GM23338 (cell line): Measurements from ENCODE around the gene TBC1D14. TPM values are rescaled to one million over a fixed set of nuclear protein-coding genes. Genes with fewer than 3 reads are reported as not detected.

Experiments
- ATAC-seq: fragments of 200-7000 bp; cut with Tn5 transposase; 3 replicates; pipeline ENCODE4 v1.9.1; 2020
- DNase-seq: peaks from one replicate; pipeline ENCODE4 v3.0.0-alpha.2; 2015; ENCODE audit warnings: low spot score
- H2AFZ ChIP-seq: fragments of 200-600 bp; sonication (generic); 2 replicates; pipeline ENCODE4 v1.8.0; 2016; ENCODE audit warnings: antibody characterized with exemption, mild to moderate bottlenecking, moderate library complexity
- H3F3A ChIP-seq: fragments of 200-600 bp; sonication (generic); replicated peaks from 2 replicates; pipeline ENCODE4 v1.8.0; 2017; ENCODE audit warnings: antibody characterized with exemption, mixed run types, low read depth
- H3K27ac ChIP-seq: fragments of 200-600 bp; sonication (generic); 2 replicates; pipeline ENCODE4 v1.6.1; 2016; ENCODE audit warnings: low read depth
- H3K27me3 ChIP-seq: fragments of 200-600 bp; sonication (generic); 2 replicates; pipeline ENCODE4 v1.8.0; 2016; ENCODE audit warnings: mild to moderate bottlenecking, mixed run types, moderate library complexity; ENCODE audit not compliant: insufficient read depth
- H3K36me3 ChIP-seq: fragments of 200-600 bp; sonication (generic); 2 replicates; pipeline ENCODE4 v1.8.0; 2016; ENCODE audit warnings: mild to moderate bottlenecking; ENCODE audit not compliant: insufficient read depth
- H3K4me1 ChIP-seq: fragments of 200-600 bp; sonication (generic); 2 replicates; pipeline ENCODE4 v1.8.0; 2016; ENCODE audit warnings: mild to moderate bottlenecking, moderate library complexity; ENCODE audit not compliant: insufficient read depth
- H3K4me2 ChIP-seq: fragments of 200-600 bp; sonication (generic); 2 replicates; pipeline ENCODE4 v1.7.1; 2017; ENCODE audit warnings: mixed run types
- H3K4me3 ChIP-seq: fragments of 200-600 bp; sonication (generic); 2 replicates; pipeline ENCODE4 v1.6.1; 2016; ENCODE audit warnings: mixed run types
- H3K79me2 ChIP-seq: fragments of 200-600 bp; sonication (generic); replicated peaks from 2 replicates; pipeline ENCODE4 v1.8.0; 2017; ENCODE audit warnings: mild to moderate bottlenecking; ENCODE audit not compliant: insufficient read depth
- H3K9me2 ChIP-seq: fragments of 200-600 bp; sonication (generic); 2 replicates; pipeline ENCODE4 v1.8.0; 2017; ENCODE audit not compliant: insufficient read depth
- H4K20me1 ChIP-seq: fragments of 200-600 bp; sonication (generic); replicated peaks from 2 replicates; pipeline ENCODE4 v1.8.0; 2017; ENCODE audit warnings: mild to moderate bottlenecking; ENCODE audit not compliant: insufficient read depth
- H3K27ac Mint-ChIP-seq: 2 replicates; pipeline ENCODE4 v1.8.0; 2020; ENCODE audit warnings: inconsistent platforms, mild to moderate bottlenecking, moderate library complexity, mixed read lengths
- H3K27me3 Mint-ChIP-seq: 3 replicates; pipeline ENCODE4 v1.8.0; 2022; ENCODE audit warnings: low read depth, mild to moderate bottlenecking, moderate library complexity, mixed read lengths, inconsistent platforms; ENCODE audit not compliant: insufficient read depth, poor library complexity
- H3K36me3 Mint-ChIP-seq: 3 replicates; pipeline ENCODE4 v1.8.0; 2021; ENCODE audit warnings: low read depth, mild to moderate bottlenecking, inconsistent platforms, moderate library complexity, mixed read lengths
- H3K4me1 Mint-ChIP-seq: 3 replicates; pipeline ENCODE4 v1.8.0; 2020; ENCODE audit warnings: mild to moderate bottlenecking, inconsistent platforms, mixed read lengths
- H3K4me3 Mint-ChIP-seq: 3 replicates; pipeline ENCODE4 v1.8.0; 2021; ENCODE audit warnings: moderate library complexity, mild to moderate bottlenecking, inconsistent platforms, mixed read lengths
- H3K9me3 Mint-ChIP-seq: 3 replicates; pipeline ENCODE4 v1.8.0; 2020; ENCODE audit warnings: moderate library complexity, mild to moderate bottlenecking, inconsistent platforms, mixed read lengths
- CREB1 ChIP-seq: fragments of 250-450 bp; sonication (Bioruptor Pico); IDR thresholded peaks from 2 replicates; pipeline ENCODE4 v1.5.0; 2020; ENCODE audit warnings: low read depth, mild to moderate bottlenecking, moderate library complexity
- EZH2 ChIP-seq: fragments of 200-600 bp; sonication (generic); IDR thresholded peaks from one replicate; pipeline ENCODE4 v1.8.0; 2017; ENCODE audit warnings: antibody characterized with exemption, mild to moderate bottlenecking, low read depth; ENCODE audit not compliant: unreplicated experiment
- EZH2phosphoT487 ChIP-seq: fragments of 200-600 bp; sonication (generic); IDR thresholded peaks from one replicate; pipeline ENCODE4 v1.8.1; 2018; ENCODE audit warnings: antibody characterized with exemption; ENCODE audit not compliant: unreplicated experiment
- JUNB ChIP-seq: IDR thresholded peaks from one replicate; pipeline ENCODE4 v1.6.1; 2016; ENCODE audit warnings: antibody characterized with exemption; ENCODE audit not compliant: unreplicated experiment
- POLR2AphosphoS5 ChIP-seq: IDR thresholded peaks from 2 replicates; pipeline ENCODE4 v1.6.1; 2016; ENCODE audit warnings: antibody characterized with exemption, low read depth
- STAT1 ChIP-seq: IDR thresholded peaks from one replicate; pipeline ENCODE4 v1.6.1; 2016; ENCODE audit warnings: antibody characterized with exemption; ENCODE audit not compliant: unreplicated experiment
- polyA plus RNA-seq: library from polyadenylated mRNA; unstranded; fragments of >200 nt; fragmentation: Nextera tagmentation; extraction: Ambion mirVana; gene quantifications from 2 replicates; pipeline ENCODE4 v1.2.1, GENCODE V29; 2016
- total RNA-seq: library from RNA; depleted of rRNA; stranded (reverse); fragments of >200 nt; shearing (Covaris generic); gene quantifications from 2 replicates; pipeline ENCODE4 v1.2.3, GENCODE V29; 2014
- TF ChIP-seq, protein P1 (sequence below), 2 experiments: fragments of 200-600 bp in 1 of 2; sonication (generic) in 1 of 2; conservative IDR thresholded peaks; 2 replicates each; pipeline versions ENCODE4 v1.5.1 to v1.6.1; 2016 to 2017; ENCODE audit warnings: antibody characterized with exemption in 2 of 2, low read depth in 2 of 2, mild to moderate bottlenecking in 2 of 2, moderate library complexity in 1 of 2
- TF ChIP-seq, protein P2 (sequence below): fragments of 250-450 bp; sonication (Bioruptor Pico); IDR thresholded peaks from 2 replicates; pipeline ENCODE4 v1.5.0; 2020; ENCODE audit warnings: mild to moderate bottlenecking, moderate library complexity

TBC1D14 gene
- total and polyA plus RNA-seq, 2 experiments from 2014 or later, result 18.2 to 59.7 TPM

DNA sequence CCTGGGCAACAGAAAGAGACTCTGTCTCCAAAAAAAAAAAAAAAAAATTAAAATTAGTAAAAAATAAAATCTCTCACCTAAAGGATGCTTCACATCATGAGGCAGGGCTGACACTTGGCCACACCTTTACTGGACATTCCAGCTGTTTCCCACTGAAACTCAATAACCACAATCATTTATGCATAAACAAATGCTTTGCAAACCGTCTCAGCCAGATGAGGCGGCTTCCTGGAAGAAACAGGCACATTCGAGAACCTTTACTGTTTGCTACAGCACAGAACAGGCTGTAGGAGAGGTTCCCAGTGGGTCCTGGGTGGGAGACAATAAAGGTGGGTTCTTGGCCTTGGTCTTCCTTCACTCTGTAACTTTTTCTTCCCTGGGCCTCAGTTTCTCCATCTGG lies 10.9 kb upstream of the TBC1D14 start:
- Mint-ChIP-seq H3K36me3 (no peaks in the 10 kb centered on the region), H3K4me1 (no peaks in the 10 kb centered on the region), H3K27me3 (peaks cover 3% of the 10 kb centered on the region), H3K4me3 (no peak overlapping the region), H3K9me3 (no peaks in the 10 kb centered on the region), H3K27ac (no peak overlapping the region)
- no peak for ATAC-seq
- no peak for DNase-seq
- Histone ChIP-seq H3K79me2 (no peaks in the 10 kb centered on the region), H3K4me1 (no peaks in the 10 kb centered on the region), H3K27me3 (no peaks in the 10 kb centered on the region), H2AFZ (no peak overlapping the region), H3K27ac (no peak overlapping the region), H3K9me2 (no peaks in the 10 kb centered on the region), H4K20me1 (no peaks in the 10 kb centered on the region), H3K4me2 (no peak overlapping the region), H3K4me3 (no peak overlapping the region), H3F3A (no peaks in the 10 kb centered on the region), H3K36me3 (no peaks in the 10 kb centered on the region)
- TF ChIP-seq JUNB, result no peak
- no peak for TF ChIP-seq STAT1
- TF ChIP-seq EZH2, result no peak
- TF ChIP-seq CREB1 (CRISPR knock-in tag), result no peak
- TF ChIP-seq, protein P1, sequence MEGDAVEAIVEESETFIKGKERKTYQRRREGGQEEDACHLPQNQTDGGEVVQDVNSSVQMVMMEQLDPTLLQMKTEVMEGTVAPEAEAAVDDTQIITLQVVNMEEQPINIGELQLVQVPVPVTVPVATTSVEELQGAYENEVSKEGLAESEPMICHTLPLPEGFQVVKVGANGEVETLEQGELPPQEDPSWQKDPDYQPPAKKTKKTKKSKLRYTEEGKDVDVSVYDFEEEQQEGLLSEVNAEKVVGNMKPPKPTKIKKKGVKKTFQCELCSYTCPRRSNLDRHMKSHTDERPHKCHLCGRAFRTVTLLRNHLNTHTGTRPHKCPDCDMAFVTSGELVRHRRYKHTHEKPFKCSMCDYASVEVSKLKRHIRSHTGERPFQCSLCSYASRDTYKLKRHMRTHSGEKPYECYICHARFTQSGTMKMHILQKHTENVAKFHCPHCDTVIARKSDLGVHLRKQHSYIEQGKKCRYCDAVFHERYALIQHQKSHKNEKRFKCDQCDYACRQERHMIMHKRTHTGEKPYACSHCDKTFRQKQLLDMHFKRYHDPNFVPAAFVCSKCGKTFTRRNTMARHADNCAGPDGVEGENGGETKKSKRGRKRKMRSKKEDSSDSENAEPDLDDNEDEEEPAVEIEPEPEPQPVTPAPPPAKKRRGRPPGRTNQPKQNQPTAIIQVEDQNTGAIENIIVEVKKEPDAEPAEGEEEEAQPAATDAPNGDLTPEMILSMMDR (conservative IDR thresholded peaks at IDR 0.05; ENCODE audit: low read depth in 2 of 2), result no peak
- no peak for TF ChIP-seq POLR2AphosphoS5
- TF ChIP-seq, protein P2, sequence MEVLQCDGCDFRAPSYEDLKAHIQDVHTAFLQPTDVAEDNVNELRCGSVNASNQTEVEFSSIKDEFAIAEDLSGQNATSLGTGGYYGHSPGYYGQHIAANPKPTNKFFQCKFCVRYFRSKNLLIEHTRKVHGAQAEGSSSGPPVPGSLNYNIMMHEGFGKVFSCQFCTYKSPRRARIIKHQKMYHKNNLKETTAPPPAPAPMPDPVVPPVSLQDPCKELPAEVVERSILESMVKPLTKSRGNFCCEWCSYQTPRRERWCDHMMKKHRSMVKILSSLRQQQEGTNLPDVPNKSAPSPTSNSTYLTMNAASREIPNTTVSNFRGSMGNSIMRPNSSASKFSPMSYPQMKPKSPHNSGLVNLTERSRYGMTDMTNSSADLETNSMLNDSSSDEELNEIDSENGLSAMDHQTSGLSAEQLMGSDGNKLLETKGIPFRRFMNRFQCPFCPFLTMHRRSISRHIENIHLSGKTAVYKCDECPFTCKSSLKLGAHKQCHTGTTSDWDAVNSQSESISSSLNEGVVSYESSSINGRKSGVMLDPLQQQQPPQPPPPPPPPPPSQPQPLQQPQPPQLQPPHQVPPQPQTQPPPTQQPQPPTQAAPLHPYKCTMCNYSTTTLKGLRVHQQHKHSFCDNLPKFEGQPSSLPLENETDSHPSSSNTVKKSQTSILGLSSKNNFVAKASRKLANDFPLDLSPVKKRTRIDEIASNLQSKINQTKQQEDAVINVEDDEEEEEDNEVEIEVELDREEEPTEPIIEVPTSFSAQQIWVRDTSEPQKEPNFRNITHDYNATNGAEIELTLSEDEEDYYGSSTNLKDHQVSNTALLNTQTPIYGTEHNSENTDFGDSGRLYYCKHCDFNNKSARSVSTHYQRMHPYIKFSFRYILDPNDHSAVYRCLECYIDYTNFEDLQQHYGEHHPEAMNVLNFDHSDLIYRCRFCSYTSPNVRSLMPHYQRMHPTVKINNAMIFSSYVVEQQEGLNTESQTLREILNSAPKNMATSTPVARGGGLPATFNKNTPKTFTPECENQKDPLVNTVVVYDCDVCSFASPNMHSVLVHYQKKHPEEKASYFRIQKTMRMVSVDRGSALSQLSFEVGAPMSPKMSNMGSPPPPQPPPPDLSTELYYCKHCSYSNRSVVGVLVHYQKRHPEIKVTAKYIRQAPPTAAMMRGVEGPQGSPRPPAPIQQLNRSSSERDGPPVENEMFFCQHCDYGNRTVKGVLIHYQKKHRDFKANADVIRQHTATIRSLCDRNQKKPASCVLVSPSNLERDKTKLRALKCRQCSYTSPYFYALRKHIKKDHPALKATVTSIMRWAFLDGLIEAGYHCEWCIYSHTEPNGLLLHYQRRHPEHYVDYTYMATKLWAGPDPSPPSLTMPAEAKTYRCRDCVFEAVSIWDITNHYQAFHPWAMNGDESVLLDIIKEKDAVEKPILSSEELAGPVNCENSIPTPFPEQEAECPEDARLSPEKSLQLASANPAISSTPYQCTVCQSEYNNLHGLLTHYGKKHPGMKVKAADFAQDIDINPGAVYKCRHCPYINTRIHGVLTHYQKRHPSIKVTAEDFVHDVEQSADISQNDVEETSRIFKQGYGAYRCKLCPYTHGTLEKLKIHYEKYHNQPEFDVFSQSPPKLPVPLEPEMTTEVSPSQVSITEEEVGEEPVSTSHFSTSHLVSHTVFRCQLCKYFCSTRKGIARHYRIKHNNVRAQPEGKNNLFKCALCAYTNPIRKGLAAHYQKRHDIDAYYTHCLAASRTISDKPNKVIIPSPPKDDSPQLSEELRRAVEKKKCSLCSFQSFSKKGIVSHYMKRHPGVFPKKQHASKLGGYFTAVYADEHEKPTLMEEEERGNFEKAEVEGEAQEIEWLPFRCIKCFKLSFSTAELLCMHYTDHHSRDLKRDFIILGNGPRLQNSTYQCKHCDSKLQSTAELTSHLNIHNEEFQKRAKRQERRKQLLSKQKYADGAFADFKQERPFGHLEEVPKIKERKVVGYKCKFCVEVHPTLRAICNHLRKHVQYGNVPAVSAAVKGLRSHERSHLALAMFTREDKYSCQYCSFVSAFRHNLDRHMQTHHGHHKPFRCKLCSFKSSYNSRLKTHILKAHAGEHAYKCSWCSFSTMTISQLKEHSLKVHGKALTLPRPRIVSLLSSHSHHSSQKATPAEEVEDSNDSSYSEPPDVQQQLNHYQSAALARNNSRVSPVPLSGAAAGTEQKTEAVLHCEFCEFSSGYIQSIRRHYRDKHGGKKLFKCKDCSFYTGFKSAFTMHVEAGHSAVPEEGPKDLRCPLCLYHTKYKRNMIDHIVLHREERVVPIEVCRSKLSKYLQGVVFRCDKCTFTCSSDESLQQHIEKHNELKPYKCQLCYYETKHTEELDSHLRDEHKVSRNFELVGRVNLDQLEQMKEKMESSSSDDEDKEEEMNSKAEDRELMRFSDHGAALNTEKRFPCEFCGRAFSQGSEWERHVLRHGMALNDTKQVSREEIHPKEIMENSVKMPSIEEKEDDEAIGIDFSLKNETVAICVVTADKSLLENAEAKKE, result no peak
- no peak for TF ChIP-seq EZH2phosphoT487
